Measurements from ENCODE around the gene EIF3J. TPM values are rescaled to one million over a fixed set of nuclear protein-coding genes. Genes with fewer than 3 reads are reported as not detected.

Gene EIF3J
- total and polyA plus RNA-seq, 2 experiments from 2014 or later: 33.9 to 46.4 TPM

GRCh38 chr15:44569316-44569715, 32.4 kb downstream of the EIF3J start:
- peaks cover 8% of the 10 kb centered on the region for H3K36me3 ChIP-seq (replicated peaks; ENCODE audit: insufficient read depth, low read depth)
- no peaks in the 10 kb centered on the region for H3K4me1 ChIP-seq (ENCODE audit: insufficient read depth)
- H3K27me3 ChIP-seq: no peaks in the 10 kb centered on the region
- H3K79me2 ChIP-seq: no peaks in the 10 kb centered on the region
- peaks cover 9% of the 10 kb centered on the region for H3K9me3 ChIP-seq (ENCODE audit: low read depth)
- no peak overlapping the region for H3K27ac ChIP-seq
- WGBS (ENCODE audit: low lambda C conversion rate, missing lambda C conversion rate): 100% methylated on average over 4 of the region's 4 CpGs
- H4K20me1 ChIP-seq (ENCODE audit: insufficient read depth, poor library complexity, severe bottlenecking): no peaks in the 10 kb centered on the region
- TF ChIP-seq EZH2phosphoT487 (IDR thresholded peaks at IDR 0.05; ENCODE audit: low read depth, severe bottlenecking, unreplicated experiment): no peak
- no peak for TF ChIP-seq CTCF (IDR thresholded peaks at IDR 0.05; ENCODE audit: poor library complexity)
- TF ChIP-seq EZH2 (IDR thresholded peaks at IDR 0.05; ENCODE audit: borderline replicate concordance): no peak
- H3K4me3 ChIP-seq: no peak overlapping the region
- H3K9me2 ChIP-seq (replicated peaks; ENCODE audit: insufficient read depth): no peaks in the 10 kb centered on the region
- H2AFZ ChIP-seq: no peak overlapping the region
- DNase-seq (ENCODE audit: low spot score): no peak
- H3K4me2 ChIP-seq: no peak overlapping the region

- Histone ChIP-seq H3K36me3 (replicated peaks; ENCODE audit: insufficient read depth, low read depth) (no peaks in the 10 kb centered on the region), H3K27me3 (no peaks in the 10 kb centered on the region)
- 99% methylated on average over 4 of the region's 4 CpGs for WGBS (ENCODE audit: low lambda C conversion rate, missing lambda C conversion rate)
Observed at GRCh38 chr15:44570361-44570760, 33.4 kb downstream of the EIF3J start.

GRCh38 chr15:44573386-44573785, 36.4 kb downstream of the EIF3J start:
- DNase-seq (ENCODE audit: low spot score): no peak
- no peaks in the 10 kb centered on the region for H3K27me3 ChIP-seq
- TF ChIP-seq CTCF (IDR thresholded peaks at IDR 0.05; ENCODE audit: poor library complexity) (no peak), EZH2phosphoT487 (IDR thresholded peaks at IDR 0.05; ENCODE audit: low read depth, severe bottlenecking, unreplicated experiment) (no peak), EZH2 (IDR thresholded peaks at IDR 0.05; ENCODE audit: borderline replicate concordance) (no peak)
- H3K4me3 ChIP-seq: no peak overlapping the region
- H2AFZ ChIP-seq: no peak overlapping the region
- H3K4me1 ChIP-seq (ENCODE audit: insufficient read depth): no peaks in the 10 kb centered on the region
- no peak overlapping the region for H3K27ac ChIP-seq
- H3K4me2 ChIP-seq: no peak overlapping the region
- H3K36me3 ChIP-seq (replicated peaks; ENCODE audit: insufficient read depth, low read depth): no peaks in the 10 kb centered on the region
- no peaks in the 10 kb centered on the region for H3K9me3 ChIP-seq (ENCODE audit: low read depth)
- no peaks in the 10 kb centered on the region for H3K79me2 ChIP-seq
- WGBS (ENCODE audit: low lambda C conversion rate, missing lambda C conversion rate): 97% methylated on average over 6 of the region's 6 CpGs
- H4K20me1 ChIP-seq (ENCODE audit: insufficient read depth, poor library complexity, severe bottlenecking): no peaks in the 10 kb centered on the region
- H3K9me2 ChIP-seq (replicated peaks; ENCODE audit: insufficient read depth): no peaks in the 10 kb centered on the region

More at GRCh38 chr15:44570361-44570760, 33.4 kb downstream of the EIF3J start:
- no peaks in the 10 kb centered on the region for H4K20me1 ChIP-seq (ENCODE audit: insufficient read depth, poor library complexity, severe bottlenecking)
- H3K79me2 ChIP-seq: no peaks in the 10 kb centered on the region
- no peak overlapping the region for H3K4me3 ChIP-seq
- H3K27ac ChIP-seq: no peak overlapping the region
- H2AFZ ChIP-seq: no peak overlapping the region
- TF ChIP-seq CTCF (IDR thresholded peaks at IDR 0.05; ENCODE audit: poor library complexity) (no peak), EZH2phosphoT487 (IDR thresholded peaks at IDR 0.05; ENCODE audit: low read depth, severe bottlenecking, unreplicated experiment) (no peak), EZH2 (IDR thresholded peaks at IDR 0.05; ENCODE audit: borderline replicate concordance) (no peak)
- peaks cover 1% of the 10 kb centered on the region for H3K9me3 ChIP-seq (ENCODE audit: low read depth)
- H3K9me2 ChIP-seq (replicated peaks; ENCODE audit: insufficient read depth): no peaks in the 10 kb centered on the region
- H3K4me1 ChIP-seq (ENCODE audit: insufficient read depth): no peaks in the 10 kb centered on the region
- H3K4me2 ChIP-seq: no peak overlapping the region
- DNase-seq (ENCODE audit: low spot score): no peak

- no peaks in the 10 kb centered on the region for H3K27me3 ChIP-seq
- no peak overlapping the region for H2AFZ ChIP-seq
- TF ChIP-seq EZH2phosphoT487 (IDR thresholded peaks at IDR 0.05; ENCODE audit: low read depth, severe bottlenecking, unreplicated experiment): no peak
- no peaks in the 10 kb centered on the region for H3K9me2 ChIP-seq (replicated peaks; ENCODE audit: insufficient read depth)
- no peak overlapping the region for H3K4me2 ChIP-seq
- H4K20me1 ChIP-seq (ENCODE audit: insufficient read depth, poor library complexity, severe bottlenecking): no peaks in the 10 kb centered on the region
- no peak overlapping the region for H3K27ac ChIP-seq
- no peaks in the 10 kb centered on the region for H3K9me3 ChIP-seq (ENCODE audit: low read depth)
- no peaks in the 10 kb centered on the region for H3K36me3 ChIP-seq (replicated peaks; ENCODE audit: insufficient read depth, low read depth)
- WGBS (ENCODE audit: low lambda C conversion rate, missing lambda C conversion rate): 94% methylated on average over 1 of the region's 1 CpG
- H3K4me3 ChIP-seq: no peak overlapping the region
- H3K79me2 ChIP-seq: no peaks in the 10 kb centered on the region
- no peaks in the 10 kb centered on the region for H3K4me1 ChIP-seq (ENCODE audit: insufficient read depth)
- DNase-seq (ENCODE audit: low spot score): no peak
Observed at GRCh38 chr15:44574734-44575133, 37.8 kb downstream of the EIF3J start.
